ENCODE results near the gene ZNF473.

Gene ZNF473

DNA sequence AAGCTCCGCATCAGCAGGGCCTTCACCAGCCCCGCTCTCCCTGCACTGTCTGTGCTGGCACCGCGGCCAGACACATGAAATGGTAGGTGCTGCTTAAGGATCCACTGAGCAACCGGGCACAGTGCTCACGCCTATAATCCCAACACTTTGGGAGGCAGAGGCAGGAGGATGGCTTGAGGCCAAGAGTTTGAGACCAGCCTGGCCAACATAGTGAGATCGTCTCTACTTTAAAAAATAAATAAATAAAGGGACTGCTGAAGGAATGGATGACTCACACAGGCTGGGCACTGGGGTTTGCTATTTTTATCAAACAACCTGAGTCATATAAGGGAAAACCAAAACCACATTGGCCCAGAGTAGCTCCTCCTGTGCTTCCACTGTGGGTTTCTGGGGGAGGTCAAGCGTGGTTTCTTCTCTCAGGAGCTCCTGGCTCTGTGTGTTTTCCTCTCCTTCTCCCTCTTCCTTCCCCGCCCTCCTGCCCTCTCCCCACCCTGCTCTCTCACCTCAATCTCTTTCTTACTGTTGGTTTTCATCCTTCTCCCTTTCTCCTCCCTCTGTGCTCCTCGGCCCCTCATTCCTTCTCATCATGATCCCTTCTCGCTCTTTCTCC is 21.9 kb upstream of the ZNF473 start:
- DNase-seq: peak; percentile 9

DNA sequence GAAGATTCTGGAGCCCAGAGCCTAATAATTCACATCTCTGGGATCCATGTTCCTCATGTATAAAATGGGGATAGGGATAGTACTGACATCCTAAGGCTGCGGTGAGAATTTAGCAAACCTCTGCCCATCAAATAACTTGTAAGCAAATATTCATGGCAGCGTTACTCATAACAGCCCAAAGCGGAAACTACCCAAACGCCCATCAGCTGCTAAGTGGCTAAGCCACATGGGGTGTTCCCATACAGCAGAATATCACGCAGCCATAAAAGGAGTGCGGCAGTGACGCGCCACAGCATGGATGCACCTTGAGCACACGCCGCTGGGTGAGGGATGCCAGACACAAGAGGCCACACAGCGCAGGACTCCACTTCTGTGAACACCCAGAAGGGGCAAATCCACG is 20.4 kb upstream of the ZNF473 start:
- no peak for DNase-seq

DNA sequence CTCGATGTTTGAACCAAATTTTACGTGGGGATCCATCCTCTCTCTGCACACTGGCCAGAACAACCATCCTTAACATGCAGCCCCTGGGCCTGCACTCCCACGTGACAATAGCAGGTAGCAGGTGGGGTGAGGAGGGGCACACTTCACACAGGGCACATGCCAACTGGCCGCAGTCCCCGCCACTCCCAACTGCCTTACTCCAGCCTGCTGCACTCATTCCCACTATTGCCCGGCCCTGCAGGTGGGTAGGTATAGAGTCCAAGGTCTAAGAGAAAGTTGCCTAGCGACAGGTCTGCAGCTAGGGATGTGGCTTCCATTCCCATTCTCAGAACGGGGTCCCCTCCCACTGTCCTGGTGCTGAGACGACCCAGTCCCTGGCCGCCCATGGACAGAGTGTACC is 18.6 kb upstream of the ZNF473 start:
- DNase-seq: no peak

DNA sequence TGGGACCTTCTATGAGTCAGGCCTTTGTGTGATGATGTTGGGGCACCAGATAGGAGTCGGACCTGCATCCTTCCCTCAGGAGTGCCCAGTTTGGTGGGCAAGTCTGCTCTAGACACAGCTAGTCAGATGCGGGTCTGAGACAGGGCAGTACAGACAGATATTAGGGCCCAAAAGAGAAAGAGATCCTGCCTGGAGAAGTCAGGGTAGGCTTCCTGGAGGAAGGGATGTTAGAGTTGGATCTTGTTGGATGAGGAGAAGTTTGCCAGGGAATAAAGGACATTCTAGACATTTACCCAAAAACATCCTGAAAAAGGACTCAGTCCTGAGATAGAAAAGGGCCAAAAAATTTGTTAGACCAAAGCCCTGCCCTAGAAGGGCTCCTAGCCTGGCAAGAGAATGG is 17.9 kb upstream of the ZNF473 start:
- DNase-seq: no peak

DNA sequence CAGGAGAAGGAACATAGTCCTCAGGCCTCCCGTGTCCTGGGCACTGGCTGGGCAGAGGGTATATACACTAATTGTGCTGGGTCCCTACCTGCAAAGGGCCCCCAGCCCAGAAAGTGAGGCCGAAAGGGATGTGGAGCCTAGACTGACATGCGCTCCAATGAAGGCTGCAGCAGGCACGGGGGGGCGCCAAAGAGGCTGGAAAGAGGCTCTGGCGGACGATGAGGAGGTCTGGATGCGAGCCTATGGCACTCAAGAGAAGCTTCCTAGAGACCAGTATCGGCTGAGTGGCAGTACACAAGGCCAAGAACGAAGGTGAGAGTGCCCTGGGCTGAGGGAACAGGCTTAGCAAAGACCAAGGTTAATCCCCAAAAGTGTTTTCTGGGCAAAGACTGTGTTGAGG is 17.3 kb upstream of the ZNF473 start:
- no peak for DNase-seq

DNA sequence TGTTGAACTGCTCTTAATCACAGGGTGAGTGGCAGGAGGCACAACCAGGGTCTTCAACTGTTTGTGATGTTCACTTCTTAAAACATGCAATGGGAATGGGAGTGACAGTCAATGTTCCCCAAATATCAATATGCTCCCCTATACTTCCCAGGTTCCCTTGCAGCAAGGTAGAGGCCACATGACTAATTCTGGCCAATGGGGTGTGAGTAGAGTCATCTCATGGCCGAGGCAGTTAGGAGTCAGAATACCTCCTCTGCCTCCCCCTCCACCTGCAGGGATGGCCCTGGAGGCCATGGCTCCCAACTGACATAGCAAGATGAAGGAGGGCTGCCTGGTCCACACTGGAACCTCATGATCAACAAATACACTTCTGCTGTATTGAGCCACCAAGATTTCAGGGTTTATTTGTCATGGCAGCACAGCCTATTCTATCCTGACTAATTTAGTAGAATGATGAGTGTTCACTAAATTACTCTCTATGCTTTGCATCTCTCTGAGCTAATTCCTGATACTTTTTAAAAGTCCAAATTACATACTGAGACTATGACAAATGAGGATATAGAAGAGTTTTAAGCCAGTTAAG is 9.5 kb upstream of the ZNF473 start:
- no peak for DNase-seq

DNA sequence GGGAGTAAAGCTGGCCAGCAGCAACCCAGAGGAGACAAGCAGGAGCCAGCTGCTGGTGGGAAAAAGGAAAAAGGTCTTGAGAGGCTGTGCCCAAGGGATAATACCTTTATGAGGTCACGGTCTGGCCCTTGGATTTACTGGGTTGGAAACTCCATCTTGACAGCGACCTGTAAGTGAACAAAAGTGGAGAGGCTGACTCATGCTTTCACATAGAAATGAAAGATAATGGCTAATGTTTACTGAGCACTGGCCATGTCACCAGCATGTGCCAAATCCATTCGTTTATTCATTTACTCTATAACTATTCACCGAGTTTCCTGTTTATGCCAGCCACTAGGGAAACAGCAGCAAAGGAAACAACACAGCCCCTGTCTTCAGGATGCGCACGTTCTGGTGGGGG is 5.3 kb upstream of the ZNF473 start:
- DNase-seq: no peak

DNA sequence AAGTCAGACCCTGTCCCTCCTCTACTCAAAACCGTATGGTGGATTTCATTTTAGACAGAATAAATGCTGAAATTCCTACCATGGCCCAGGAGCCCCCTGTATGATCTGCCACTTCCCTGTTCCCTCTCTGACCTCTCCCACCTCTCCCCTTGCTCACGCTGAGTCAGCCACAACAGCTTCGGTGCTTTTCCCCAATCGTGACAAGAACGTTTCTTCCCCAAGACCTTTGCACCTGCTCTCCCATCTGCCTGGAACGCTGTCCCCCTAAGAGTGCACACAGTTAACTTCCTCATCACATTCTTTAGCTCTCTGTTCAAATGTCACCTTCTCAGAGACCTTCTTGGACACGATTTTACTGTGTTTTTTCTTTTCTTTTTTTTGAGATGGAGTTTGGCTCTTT is 3.0 kb upstream of the ZNF473 start:
- no peak for DNase-seq

DNA sequence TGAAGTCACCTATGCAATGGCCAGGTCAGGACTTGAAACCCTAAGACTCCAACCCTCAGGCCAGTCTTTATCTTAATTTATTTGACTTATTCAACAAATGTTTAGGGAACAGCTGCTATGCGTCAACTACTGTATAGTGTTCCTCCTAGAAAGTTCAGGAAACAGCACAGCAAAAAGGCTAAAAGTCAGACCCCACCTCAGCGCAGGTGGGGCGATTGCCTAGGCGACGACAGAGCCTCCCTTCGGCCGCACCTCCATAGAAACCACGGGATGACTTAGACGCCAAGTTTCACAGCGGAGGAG is 1.1 kb upstream of the ZNF473 start:
- no peak for DNase-seq

DNA sequence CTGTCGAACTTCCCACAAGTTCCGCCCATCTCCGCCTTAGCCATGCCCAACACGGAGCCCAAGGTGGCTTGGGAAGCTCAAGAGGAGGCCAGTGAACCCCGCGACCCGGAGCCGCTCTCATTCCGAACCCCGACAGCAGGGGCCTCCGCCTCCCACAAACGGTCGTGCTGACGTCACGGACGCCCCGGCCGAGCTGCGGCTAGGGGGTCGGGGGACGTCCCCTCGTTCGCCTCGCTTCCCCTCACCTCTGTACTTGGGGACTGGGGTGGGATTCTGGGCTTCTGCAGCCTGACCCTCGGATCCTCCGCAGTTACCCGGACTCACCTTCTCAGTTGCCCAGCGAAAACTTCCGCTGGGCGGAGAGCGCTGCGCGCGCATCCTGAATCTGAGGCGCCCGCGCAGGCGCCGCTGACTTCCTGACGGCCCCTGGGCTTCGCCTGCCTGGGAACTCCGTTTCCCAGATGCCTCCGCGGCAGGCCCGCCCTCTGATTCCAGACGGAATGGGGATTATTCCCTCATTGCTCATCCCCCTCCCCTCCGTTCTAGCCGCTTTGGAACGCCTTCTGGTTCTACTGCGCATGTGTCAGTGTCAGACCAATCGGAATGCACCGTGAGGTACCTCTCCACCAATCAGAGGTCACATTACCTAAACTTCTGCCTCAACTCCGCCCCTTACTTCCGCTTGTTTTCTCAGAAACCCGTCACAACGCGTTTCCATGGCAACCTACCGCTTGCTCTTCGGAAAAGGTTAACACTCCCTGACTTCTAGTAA is 597 bp upstream of the ZNF473 start, which contains the start of gene VRK3:
VRK3 (minus strand) TSS at position 351 of the 772 bp plus-strand sequence. CDS start 9,210 bp downstream, outside the sequence.
- DNase-seq: peak; percentile 99

DNA sequence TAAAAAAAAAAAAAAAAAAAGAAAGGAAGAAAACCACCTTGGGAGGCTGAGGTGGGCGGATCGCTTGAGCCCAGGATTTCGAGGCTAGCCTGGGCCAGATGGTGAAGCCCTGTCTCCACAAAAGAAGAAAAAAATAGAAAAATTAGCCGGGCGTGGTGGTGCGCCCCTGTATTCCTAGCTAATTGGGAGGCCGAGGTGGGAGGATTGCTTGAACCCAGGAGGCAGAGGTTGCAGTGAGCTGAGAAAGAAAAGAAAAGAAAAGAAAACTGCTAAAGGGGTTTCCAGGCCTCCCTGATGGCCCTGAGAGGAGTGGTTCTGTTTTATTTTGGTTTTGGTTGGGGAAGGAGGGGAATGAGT is 723 bp downstream of the ZNF473 start:
- no peak for DNase-seq

DNA sequence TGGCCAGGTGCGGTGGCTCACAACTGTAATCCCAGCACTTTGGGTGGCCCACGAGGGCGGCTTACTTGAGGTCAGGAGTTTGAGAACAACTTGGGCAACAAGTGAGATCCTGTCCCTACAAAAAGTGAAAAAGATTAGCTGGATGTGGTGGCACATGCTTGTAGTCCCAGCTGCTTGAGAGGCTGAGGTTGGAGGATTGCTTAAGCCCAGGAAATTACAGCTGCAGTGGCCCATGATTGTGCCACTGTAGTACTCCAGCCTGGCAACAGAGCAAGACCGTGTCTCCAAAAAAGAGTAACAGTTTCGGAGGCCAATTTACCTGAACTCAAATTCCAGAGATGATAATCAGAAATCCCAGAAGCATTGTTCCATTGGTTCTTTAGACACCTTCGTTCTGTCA is 4.4 kb downstream of the ZNF473 start:
- DNase-seq: no peak

DNA sequence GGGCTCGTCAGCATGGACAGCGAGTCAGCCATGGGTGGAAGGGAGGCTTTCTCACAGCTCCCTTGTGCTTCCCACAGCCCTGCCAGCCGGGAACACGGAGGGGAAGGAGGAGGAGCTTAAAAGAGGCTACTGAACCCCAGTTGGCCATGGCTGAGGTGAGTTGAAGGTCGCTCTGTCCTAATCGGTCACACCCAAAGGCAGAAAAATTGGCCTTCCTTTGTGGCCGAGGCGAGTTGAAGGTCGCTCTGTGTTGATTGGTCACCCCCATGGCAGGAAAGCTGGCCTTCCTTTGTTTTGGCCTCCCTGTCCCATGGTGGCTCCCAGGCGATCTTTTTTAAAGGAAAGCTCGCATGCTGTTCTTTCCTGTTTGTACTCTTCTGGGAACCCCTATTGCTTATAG is 5.1 kb downstream of the ZNF473 start:
- DNase-seq: no peak

DNA sequence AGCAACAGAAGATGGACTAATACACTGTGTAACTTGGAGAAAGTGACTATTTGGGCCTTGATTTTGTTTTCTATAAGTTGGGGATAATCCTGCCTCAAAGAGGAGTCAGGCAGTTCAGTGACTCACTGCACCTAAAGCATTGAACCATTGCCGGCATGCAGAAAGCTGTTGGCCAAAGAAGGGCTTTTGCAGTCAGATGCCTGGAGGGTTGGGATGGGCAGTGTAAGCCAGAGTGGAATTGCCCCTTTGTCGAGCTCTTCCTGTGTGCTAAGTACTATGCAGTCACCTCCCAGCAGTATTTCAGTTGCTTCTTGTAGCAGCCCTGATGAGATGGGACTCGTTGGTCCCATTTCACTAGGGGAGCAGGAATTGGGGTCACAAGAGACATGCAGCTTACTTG is 11.1 kb downstream of the ZNF473 start:
- DNase-seq: no peak

DNA sequence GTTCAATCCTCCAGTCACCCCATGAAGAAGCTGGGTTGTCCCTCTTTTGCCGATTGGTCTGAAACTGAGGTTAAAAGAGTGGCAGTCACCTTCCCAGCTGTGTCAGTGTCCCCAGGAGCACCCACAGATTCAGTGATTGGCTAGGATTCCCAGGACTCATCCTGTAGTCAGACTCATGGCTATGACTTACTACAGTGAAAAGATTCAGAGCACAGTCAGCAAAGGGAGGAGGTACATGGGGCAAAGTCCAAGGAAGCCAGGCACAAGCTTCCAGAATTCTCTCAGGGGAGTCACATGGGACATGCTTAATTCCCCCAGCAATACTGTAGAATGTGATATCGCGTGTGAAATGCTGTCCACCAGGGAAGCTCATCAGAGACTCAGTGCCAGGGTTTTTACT is 14.2 kb downstream of the ZNF473 start:
- DNase-seq: no peak

DNA sequence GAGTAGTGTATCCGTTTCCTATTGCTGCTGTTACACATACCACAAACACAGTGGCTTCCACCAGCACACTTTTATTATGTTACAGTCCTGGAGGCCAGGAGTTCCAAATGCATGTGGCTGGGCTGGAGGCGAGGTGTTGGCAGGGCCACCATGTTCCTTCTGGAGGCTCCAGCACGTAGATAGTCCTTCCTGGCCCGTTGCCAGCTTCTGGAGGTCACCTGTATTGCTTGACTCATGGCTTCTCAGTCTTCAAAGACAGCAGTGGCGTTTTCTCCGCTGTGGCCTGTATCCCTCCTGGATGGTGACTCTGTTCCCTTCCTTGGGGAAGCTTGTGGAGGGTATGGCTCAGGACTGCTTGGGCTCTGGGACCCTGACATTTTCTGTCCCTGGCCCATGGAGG is 15.2 kb downstream of the ZNF473 start:
- DNase-seq: no peak

DNA sequence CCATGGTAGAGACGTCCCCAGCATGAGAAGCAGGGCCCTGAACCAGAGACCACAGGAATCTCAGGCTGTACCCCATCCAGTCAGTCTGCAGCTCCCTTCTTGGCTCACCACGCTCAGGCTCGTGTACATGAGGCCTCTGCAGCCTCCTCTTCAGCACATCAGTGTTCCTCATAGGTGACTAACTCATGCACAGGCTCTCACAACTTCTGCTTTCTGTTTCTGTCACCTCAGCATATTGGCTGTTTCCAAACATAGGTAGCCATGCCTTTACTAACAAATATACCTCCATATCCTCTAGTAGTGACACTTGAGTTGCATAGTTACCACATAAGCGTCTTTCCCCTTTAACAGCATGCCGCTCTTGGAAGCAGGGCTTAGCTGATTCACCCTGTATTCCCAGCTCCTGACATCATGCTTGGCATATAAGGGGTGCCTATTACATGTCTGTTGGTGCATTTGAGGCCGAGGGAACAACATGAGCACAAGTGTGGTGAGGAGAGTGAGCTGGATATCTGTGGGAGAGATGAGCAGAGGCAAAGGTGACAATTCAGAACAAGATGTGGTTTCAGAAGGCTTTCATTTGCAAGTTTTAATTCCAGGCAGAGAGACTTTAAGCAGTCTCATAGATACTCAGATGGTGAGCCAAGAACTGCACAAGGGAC is 16.7 kb downstream of the ZNF473 start:
- DNase-seq: no peak

DNA sequence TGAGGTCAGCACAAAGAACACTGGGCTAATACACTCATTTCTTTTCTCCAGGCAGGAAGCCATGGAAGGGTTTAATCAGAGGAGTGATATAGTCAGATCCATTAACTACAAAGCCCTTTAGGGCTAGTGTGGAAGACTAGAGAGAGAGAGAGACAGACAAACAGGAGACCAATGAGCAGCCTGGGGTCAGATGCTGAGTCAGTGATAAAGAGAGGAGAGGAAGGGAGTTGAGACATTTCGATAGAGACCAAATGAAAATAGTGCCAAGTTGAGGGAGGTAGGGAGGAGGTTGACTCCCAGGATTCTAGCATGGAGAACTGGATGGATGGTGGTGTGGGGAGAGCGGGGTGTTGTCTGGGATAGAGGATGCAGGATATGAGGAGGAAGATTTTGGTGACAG is 18.2 kb downstream of the ZNF473 start:
- DNase-seq: no peak

DNA sequence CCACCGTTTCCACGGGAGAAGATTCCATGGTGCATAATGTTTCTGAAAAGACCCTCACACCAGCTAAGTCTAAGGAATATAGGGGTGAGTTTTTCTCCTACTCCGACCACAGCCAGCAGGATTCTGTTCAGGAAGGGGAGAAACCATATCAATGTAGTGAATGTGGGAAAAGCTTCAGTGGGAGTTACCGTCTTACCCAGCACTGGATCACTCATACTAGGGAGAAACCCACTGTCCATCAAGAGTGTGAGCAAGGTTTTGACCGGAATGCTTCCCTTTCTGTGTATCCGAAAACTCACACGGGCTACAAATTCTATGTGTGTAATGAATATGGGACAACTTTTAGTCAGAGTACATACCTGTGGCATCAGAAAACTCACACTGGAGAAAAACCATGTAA is 19.1 kb downstream of the ZNF473 start:
- DNase-seq: no peak

DNA sequence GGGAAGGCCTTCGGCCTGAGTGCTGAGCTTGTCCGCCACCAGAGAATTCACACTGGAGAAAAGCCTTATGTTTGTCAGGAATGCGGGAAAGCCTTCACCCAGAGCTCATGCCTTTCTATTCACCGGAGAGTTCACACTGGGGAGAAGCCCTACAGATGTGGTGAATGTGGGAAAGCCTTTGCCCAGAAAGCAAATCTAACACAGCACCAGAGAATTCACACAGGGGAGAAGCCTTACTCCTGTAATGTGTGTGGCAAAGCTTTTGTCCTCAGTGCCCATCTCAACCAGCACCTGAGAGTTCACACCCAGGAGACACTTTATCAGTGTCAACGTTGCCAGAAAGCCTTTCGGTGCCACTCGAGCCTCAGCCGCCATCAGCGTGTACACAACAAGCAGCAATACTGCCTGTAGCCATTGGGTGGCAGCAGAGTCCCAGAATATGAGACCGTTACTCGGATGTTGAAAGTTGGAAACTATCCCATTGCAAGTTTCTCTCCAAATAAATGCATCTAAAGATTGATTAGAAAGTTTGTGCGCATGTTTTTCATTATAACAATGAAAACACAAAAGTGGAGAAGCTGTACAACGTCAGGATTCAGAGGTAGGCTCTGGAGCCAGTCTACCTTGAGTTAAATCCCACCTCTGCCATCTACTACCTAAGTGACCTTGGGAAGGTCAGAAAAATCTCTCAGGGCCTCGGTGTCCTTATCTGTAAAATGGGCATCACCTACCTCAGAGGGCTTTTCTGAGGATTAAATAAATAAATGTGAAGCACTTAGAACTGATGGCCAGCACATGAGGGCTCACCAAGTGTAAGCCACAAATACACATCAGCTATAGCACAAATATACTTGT is 21.1 kb downstream of the ZNF473 start:
- peak; percentile 32 for DNase-seq

DNA sequence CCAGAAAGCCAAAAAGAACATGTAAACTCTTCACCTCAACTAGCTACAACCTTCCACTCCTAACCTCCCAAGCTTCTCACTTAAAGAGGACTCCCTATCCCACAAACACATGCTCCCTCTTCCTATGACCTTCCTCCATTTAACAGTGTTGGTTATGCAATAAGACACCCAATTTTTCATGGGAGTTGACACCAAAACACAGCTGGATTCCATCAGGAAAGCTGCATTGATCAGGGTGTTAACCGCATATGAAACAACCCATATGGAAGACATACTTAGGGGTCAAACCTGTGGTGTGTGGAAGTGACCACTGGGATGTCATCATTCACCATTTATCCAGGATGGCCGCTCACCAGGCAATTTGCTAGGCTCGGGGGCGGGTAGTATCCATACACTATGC is 21.9 kb downstream of the ZNF473 start:
- DNase-seq: no peak

DNA sequence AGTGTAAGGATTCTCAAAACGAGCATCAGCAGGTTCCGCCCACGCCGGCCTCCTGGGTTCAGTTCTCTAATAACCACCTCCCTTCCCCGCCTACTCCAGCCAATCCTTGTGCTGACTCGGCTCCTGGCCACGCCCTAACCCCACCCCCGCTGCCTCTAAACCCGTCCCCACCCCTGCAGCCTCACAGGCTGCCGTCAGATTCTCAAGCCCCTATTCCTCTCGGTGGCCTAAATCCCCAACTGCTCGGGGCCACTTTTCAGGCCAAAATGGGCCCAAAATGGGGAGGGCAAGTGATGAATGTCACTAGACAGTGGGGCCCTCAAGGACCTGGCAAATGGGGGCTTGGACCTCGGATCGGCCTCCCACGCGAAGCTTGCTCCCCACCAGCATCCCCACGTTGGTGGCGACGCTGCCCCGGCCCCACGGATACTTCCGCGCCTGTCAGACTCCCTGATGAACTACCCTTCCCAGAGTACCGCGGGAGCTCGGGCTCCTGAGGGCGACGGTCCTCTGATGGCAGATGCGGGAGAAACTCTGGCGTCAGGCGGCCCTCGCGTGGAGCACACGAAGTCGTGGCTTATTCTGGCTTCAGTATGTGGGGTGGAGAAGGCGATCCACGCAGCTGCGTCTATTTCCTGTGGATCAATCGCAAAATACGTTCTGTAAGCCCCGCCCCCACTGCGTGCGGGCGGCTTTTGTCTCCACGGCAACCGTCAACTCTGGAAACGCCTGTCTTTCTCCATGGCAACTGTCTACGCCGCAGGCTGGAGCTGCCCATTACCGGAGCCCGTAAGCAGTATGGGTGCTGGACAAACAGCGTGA is 24.8 kb downstream of the ZNF473 start:
- peak; percentile 71 for DNase-seq
